OCI-M1 (cell line): Measurements from ENCODE around the gene OR56A4.

Experiments used
- DNase-seq: peaks from one replicate; lab custom pipeline; 2025; lab: John Stamatoyannopoulos, UW

The OR56A4 gene, protein sequence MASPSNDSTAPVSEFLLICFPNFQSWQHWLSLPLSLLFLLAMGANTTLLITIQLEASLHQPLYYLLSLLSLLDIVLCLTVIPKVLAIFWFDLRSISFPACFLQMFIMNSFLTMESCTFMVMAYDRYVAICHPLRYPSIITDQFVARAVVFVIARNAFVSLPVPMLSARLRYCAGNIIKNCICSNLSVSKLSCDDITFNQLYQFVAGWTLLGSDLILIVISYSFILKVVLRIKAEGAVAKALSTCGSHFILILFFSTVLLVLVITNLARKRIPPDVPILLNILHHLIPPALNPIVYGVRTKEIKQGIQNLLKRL

DNA sequence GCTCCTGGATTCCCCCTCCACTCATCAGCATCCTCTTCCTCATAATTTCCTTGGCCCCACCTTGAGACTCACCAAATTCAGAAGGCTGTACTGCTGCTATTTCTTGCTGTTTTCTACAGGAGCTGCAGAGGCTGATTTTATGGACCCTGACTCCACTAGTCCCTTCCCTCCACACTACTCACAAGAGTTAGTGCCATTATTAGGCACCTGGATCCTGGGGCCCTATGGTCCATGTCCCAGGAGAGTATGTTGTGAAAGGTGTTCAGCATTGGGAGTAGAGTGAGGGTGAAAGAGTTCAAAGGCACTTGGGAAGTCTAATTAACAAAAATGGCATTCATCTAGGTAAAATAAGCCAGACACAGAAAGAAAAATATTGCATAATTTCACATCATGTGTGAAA is at the start of gene OR56A4:
TSS of gene OR56A4 (minus strand) at position 101 of the 400 bp plus-strand sequence. CDS start 3,954 bp downstream, outside the sequence.
- no peak for DNase-seq

DNA sequence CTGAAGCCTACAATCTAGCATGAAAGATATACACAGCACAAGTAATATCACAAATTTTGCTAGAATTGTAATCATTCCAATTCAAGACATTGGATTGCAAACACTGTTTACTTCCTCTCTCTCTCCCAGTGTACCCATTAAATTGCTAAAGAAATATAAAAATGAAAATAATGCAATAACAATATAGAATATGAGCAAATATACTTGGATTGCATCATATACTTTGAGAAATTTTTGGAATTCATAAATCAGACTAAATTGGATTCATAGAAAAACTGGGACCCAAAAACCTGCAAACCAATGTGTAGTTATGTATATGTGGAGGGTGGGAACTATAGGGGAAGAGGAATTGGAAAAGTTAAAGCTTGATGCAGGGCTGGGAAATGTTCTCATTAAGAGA is 48.8 kb upstream of the OR56A4 start:
- DNase-seq, result no peak

- DNase-seq, result no peak
Observed at GRCh38 chr11:6052374-6052773, 45.6 kb upstream of the OR56A4 start.

DNA sequence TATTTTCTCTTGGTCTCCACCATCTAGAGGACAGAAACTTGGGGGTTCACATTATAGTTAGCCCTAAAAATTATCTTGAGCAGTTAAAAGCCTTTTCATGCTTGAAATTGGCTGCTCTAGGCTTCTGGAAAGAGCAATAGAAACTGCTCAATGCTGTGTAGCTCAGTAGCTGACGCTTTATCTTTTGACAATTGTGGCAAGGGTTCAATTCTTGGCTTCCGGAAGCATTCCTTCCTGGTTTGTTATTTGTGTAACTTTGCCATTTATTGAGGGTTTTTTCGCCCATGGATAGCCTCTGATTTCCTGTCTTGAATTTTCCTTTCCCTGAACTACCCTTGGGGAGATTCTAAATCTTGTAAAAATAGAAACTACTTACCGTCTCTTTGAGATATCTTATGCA is 34.1 kb upstream of the OR56A4 start:
- DNase-seq, result no peak

- DNase-seq, result no peak
Observed at GRCh38 chr11:6030708-6031405, 24.1 kb upstream of the OR56A4 start, which contains the start of gene OR56A1. TSS of gene OR56A1 (minus strand) at chr11:6030758. CDS start at chr11:6027692, 3,066 bp downstream.

DNA sequence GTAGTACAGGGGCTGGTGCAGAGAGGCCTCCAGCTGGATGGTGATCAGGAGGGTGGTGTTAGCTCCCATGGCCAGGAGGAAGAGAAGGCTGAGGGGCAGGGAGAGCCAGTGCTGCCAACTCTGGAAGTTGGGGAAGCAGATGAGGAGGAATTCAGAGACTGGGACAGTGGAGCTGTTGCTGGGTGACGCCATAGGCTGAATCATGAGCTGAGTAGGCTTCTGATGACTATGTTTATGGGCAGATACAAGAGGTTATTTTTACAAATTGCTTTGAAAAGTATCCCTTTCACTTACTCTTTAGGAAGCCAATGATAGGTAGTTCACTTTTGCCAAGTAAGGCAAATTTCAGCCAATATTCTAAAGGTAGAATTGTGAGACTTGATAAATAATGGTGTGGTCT is 20.8 kb upstream of the OR56A4 start:
- no peak for DNase-seq

DNA sequence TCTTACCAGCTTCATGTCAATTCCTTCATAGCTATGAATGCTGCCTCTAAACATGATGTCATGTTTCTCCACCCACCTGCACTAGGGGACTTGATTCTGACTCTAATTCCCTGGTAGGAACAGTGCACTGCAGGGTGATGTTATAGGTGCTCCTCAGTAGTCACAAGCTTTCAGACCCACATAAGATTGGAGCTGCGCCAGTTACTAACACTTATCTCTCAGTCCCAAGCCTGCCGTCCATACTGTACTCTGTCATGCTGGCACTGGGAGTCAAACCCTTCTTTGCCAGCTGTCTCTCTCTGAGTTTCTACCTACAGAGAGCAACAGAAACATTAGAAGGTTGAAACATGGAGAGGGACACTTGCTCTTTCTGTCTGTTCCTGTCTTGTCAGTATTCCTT is 18.3 kb upstream of the OR56A4 start:
- DNase-seq, result peak; percentile 34

GRCh38 chr11:6022956-6023355 is 16.2 kb upstream of the OR56A4 start:
- peak; percentile 72 for DNase-seq

- no peak for DNase-seq
Observed at GRCh38 chr11:6013042-6013441, 6.3 kb upstream of the OR56A4 start.

DNA sequence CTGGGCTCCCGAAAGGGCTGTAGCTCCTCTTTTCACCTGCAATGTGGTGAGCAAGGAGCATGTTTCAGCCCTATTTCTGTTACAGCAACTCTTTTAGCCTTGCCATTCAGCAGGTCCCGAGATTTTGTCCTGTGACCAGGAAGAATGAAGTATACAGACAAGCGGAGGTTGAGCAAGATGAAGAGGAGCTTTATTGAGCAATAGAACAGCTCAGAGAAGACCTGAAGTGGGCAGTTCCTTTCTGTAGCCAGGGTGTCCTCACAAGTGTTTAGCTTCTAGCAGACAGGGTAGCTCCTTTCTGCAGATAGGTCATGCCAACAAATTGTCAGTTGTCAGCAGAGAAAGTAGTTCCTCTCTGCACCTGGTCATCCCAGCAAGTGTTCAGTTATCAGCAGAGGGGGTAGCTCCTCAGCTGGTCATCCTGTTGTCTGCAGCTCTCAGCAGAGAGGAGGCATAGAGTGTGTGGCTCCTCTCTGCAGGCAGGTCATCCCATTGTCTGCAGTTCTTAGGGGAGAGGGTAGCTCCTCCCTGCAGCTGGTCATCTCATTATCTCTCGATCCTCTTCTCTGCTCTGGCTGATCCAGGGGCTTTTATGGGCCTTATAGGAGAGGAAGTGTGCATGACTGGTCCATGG is 5.4 kb upstream of the OR56A4 start:
- no peak for DNase-seq

- no peak for DNase-seq
Observed at GRCh38 chr11:6006395-6006794, 351 bp downstream of the OR56A4 start.

- peak; percentile 13 for DNase-seq
Observed at GRCh38 chr11:6002202-6002699, 4.5 kb downstream of the OR56A4 start.

- no peak for DNase-seq
Observed at GRCh38 chr11:5994791-5995190, 12.0 kb downstream of the OR56A4 start.

DNA sequence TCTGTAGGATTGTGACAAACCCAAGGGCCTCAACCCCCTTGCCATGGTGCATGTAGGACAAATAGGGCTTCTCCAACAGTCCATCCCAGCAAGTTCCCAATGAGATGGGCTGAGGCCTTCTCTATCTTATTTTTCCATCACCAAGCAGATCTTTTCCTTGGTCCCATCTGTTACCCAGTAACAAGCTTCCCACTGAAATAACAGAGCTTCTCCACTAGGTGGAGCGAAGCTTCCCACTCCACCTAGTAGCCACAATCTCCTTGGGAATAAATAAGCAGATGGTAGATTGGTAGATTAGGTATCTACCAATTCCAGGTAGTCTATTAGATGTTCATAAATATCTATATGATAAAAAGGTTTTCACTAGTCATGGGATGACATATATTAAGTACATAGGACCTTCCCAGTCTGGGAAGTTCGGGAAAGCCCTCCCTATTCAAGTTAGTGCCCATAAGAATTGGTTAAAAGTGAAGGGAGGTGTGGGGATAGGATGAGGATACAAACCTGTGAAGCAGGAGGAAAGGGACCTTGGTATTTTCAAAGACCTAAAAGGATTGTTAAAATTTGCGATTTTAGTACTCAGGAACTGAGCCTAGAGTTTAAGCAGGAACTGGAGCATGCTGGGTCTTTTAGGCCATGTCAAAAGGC is 14.0 kb downstream of the OR56A4 start:
- peak; percentile 28 for DNase-seq

DNA sequence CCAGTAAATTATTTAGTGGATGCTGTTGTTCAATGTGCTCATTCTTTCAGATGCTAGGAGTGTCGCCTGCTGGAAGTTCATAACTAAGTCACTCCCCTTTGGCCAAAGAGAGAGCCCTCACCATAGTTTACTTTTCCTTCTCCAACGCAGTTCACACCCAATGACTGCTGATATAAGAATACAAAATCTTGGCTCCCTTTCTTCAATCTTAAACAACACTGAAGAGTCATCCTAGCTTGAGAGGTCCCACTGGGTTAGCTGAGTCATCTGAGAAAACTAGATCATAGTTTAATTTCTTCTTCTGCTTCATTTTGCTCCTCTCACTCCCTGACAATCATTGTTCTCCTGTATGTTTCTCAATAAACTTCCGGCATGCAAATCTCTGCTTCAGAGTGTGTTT is 14.6 kb downstream of the OR56A4 start:
- no peak for DNase-seq

GRCh38 chr11:5989203-5989602 is 17.5 kb downstream of the OR56A4 start:
- no peak for DNase-seq

GRCh38 chr11:5986885-5987284 is 19.9 kb downstream of the OR56A4 start, which contains the start of gene OR52L1:
TSS of gene OR52L1 (minus strand) at chr11:5986985. CDS start at chr11:5986930, 55 bp downstream.
- DNase-seq, result no peak

DNA sequence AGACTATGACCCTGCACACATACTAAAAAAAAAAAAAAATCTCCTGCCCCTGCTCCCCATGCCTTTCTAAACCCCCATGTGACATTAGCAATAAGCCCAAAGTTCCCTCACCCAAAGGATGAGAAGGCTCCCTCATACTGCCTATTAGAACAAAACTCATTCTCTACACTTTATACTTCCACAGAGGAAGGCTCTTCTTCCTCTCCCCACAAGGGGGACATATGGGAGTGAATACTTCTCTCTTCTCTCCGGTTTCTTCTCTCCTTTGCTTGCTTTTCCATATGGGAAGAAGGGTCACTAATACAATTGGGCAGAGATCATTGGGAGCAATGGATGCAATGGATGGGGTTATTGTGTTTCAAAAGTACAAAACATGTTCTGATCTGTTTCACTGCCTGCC is 23.3 kb downstream of the OR56A4 start:
- DNase-seq, result no peak

- DNase-seq, result peak; percentile 18
Observed at GRCh38 chr11:5973530-5973929, 33.2 kb downstream of the OR56A4 start.

DNA sequence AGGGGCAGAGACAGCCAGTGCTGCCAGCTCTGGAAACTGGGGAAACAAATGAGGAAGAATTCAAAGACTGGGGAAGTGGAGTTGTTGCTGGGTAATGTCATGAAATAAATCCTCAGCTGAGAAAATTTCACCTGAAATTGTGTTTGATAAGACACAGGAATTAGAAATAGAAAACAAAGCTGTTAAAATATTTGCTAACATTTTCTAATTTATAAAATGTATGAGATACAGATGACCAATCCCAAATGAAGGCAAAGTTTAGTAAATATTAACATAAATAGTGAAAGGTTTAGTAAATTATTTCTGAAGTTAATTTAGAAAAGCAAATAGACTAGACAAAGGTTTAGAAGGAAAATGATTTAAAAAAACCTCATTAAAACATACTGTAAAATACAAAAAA is 38.4 kb downstream of the OR56A4 start, which contains the start of gene OR56A5:
TSS of gene OR56A5 (minus strand) at position 101 of the 400 bp plus-strand sequence. CDS start at position 101, 0 bp downstream.
- DNase-seq, result no peak

GRCh38 chr11:5967708-5968107 is 39.0 kb downstream of the OR56A4 start:
- no peak for DNase-seq

GRCh38 chr11:5966958-5967357 is 39.8 kb downstream of the OR56A4 start:
- no peak for DNase-seq
